Sigmoid colon (tissue), 7 donors: ENCODE data around the gene APOC3. TPM values are rescaled to one million over a fixed set of nuclear protein-coding genes. Genes with fewer than 3 reads are reported as not detected.

Source experiments
- DNase-seq: peaks from one replicate; pipeline ENCODE4 v3.0.0-alpha.2; 2019
- H3K27ac ChIP-seq, 4 donors: fragments of 200-600 bp; sonication (generic); one replicate each; pipeline ENCODE4 v1.5.1; 2016 to 2019; ENCODE audit warnings: mild to moderate bottlenecking in 1 of 4
- H3K27me3 ChIP-seq, 3 donors: fragments of 200-600 bp; sonication (generic); one replicate each; pipeline ENCODE4 v1.5.1; 2019; ENCODE audit warnings: mild to moderate bottlenecking in 1 of 3
- H3K36me3 ChIP-seq, 4 donors: fragments of 200-600 bp; sonication (generic); one replicate each; pipeline ENCODE4 v1.5.1; 2016 to 2019
- H3K4me1 ChIP-seq, 4 donors: fragments of 200-600 bp; sonication (generic); one replicate each; pipeline ENCODE4 v1.5.1; 2017 to 2019
- H3K4me3 ChIP-seq, 4 donors: fragments of 200-600 bp; sonication (generic); one replicate each; pipeline ENCODE4 v1.5.1; 2017 to 2019; ENCODE audit warnings: mild to moderate bottlenecking in 2 of 4, moderate library complexity in 1 of 4
- H3K9me3 ChIP-seq, 4 donors: fragments of 200-600 bp in 3 of 4; sonication (generic) in 3 of 4; one replicate each; pipeline versions ENCODE4 v1.5.1 to v1.6.1; 2013 to 2019
- CTCF ChIP-seq, 4 experiments: fragments of 450-650 bp in 3 of 4; fragments of 200-600 bp in 1 of 4; IDR thresholded peaks; one replicate each; pipeline ENCODE4 v1.5.1; 2016 to 2019; ENCODE audit warnings: antibody characterized with exemption in 4 of 4, mild to moderate bottlenecking in 3 of 4, moderate library complexity in 2 of 4
- EP300 ChIP-seq, 4 donors: sonication (generic); formaldehyde crosslinking; IDR thresholded peaks; one replicate each; pipeline ENCODE4 v1.6.1; 2017; ENCODE audit warnings: antibody characterized with exemption in 4 of 4
- POLR2A ChIP-seq, 2 donors: fragments of 450-650 bp; IDR thresholded peaks; one replicate each; pipeline ENCODE4 v1.6.1; 2016; ENCODE audit warnings: antibody characterized with exemption in 2 of 2, mild to moderate bottlenecking in 2 of 2, moderate library complexity in 2 of 2
- POLR2AphosphoS5 ChIP-seq, 4 donors: sonication (generic); formaldehyde crosslinking; IDR thresholded peaks; one replicate each; pipeline ENCODE4 v1.6.1; 2017; ENCODE audit warnings: antibody characterized with exemption in 4 of 4
- WGBS, 2 donors: extraction: QIAGEN DNeasy Blood & Tissue Kit; methylation state at CpG; one replicate each; pipeline ENCODE4 v1.1.7; 2013; 5-methylcytosine and 5-hydroxymethylcytosine counted together
- intact Hi-C: fragments of 100-400 bp; cut with DNase I; formaldehyde crosslinking; loops from one replicate; pipeline ENCODE4 v1.15.1; 2023
- polyA plus RNA-seq, 3 donors: library from polyadenylated mRNA; stranded (reverse); fragments of 200-250 nt; gene quantifications; one replicate each; pipeline ENCODE4 v1.2.3, GENCODE V29; 2013
- total RNA-seq, 4 donors: library from RNA; depleted of rRNA; stranded (reverse); fragments of >200 nt; gene quantifications; one replicate each; pipeline ENCODE4 v1.1.0, GENCODE V29; 2016
- donor health status: healthy with polysubstance abuse.
- donor health status: Bipolar disorder and iron deficiency.
- donor health status: healthy.

The APOC3 gene
- total and polyA plus RNA-seq, 7 donors, result 0.19 to 4.4 TPM; not detected in 5

GRCh38 chr11:116873381-116873780, 43.7 kb downstream of the APOC3 start:
- Histone ChIP-seq H3K4me1 (no peaks in the 10 kb centered on the region), H3K36me3 (peaks cover 17 to 84% (median 29%) of the 10 kb centered on the region in 4 donors), H3K27ac (no peak overlapping the region), H3K4me3 (no peak overlapping the region), H3K27me3 (no peaks in the 10 kb centered on the region), H3K9me3 (no peaks in the 10 kb centered on the region)
- TF ChIP-seq POLR2A (IDR thresholded peaks at IDR 0.05) (no peak), CTCF (IDR thresholded peaks at IDR 0.05) (no peak), POLR2AphosphoS5 (IDR thresholded peaks at IDR 0.05) (no peak), EP300 (IDR thresholded peaks at IDR 0.05) (no peak)
- DNase-seq, result no peak
- intact Hi-C loops, result no loop called here
- 96 to 97% methylated on average over 11 of the region's 11 CpGs for WGBS, 2 donors

- TF ChIP-seq CTCF (IDR thresholded peaks at IDR 0.05), result no peak
- TF ChIP-seq POLR2AphosphoS5 (IDR thresholded peaks at IDR 0.05), result no peak
- TF ChIP-seq POLR2A (IDR thresholded peaks at IDR 0.05), result no peak
- Histone ChIP-seq H3K27me3 (no peaks in the 10 kb centered on the region), H3K9me3 (no peaks in the 10 kb centered on the region), H3K4me1 (no peaks in the 10 kb centered on the region), H3K27ac (no peak overlapping the region), H3K36me3 (peaks cover 17 to 75% (median 29%) of the 10 kb centered on the region in 4 donors), H3K4me3 (no peak overlapping the region)
- intact Hi-C loops, result no loop called here
- DNase-seq, result no peak
- 46 to 76% methylated on average over 2 of the region's 2 CpGs for WGBS, 2 donors
Observed at GRCh38 chr11:116874251-116874650, 44.5 kb downstream of the APOC3 start.

GRCh38 chr11:116875194-116875593, 45.5 kb downstream of the APOC3 start:
- no peaks in the 10 kb centered on the region for H3K27me3 ChIP-seq
- no peak overlapping the region for H3K27ac ChIP-seq
- no peak for DNase-seq
- no peaks in the 10 kb centered on the region for H3K9me3 ChIP-seq
- intact Hi-C loops, result no loop called here
- no peak overlapping the region for H3K4me3 ChIP-seq
- WGBS, 2 donors, result 95 to 96% methylated on average over 7 of the region's 7 CpGs
- peaks cover 0 to 6% (median 3%) of the 10 kb centered on the region in 4 donors for H3K4me1 ChIP-seq
- no peak for TF ChIP-seq POLR2A (IDR thresholded peaks at IDR 0.05)
- TF ChIP-seq EP300 (IDR thresholded peaks at IDR 0.05), result no peak
- no peak for TF ChIP-seq CTCF (IDR thresholded peaks at IDR 0.05)
- TF ChIP-seq POLR2AphosphoS5 (IDR thresholded peaks at IDR 0.05), result no peak
- H3K36me3 ChIP-seq, result peaks cover 12 to 65% (median 25%) of the 10 kb centered on the region in 4 donors

- intact Hi-C loops, result no loop called here
- Histone ChIP-seq H3K9me3 (no peaks in the 10 kb centered on the region), H3K4me3 (no peak overlapping the region), H3K4me1 (peaks cover 0 to 9% (median 4%) of the 10 kb centered on the region in 4 donors), H3K36me3 (peaks cover 12 to 51% (median 23%) of the 10 kb centered on the region in 4 donors), H3K27me3 (no peaks in the 10 kb centered on the region), H3K27ac (no peak overlapping the region)
- TF ChIP-seq POLR2AphosphoS5 (IDR thresholded peaks at IDR 0.05) (no peak), CTCF (IDR thresholded peaks at IDR 0.05) (no peak), POLR2A (IDR thresholded peaks at IDR 0.05) (no peak), EP300 (IDR thresholded peaks at IDR 0.05) (no peak)
- 94 to 96% methylated on average over 8 of the region's 8 CpGs for WGBS, 2 donors
- DNase-seq, result no peak
Observed at GRCh38 chr11:116876656-116877055, 46.9 kb downstream of the APOC3 start.
